Hematopoietic multipotent progenitor cell (in vitro differentiated cells): ENCODE data around the gene B3GAT1. TPM values are rescaled to one million over a fixed set of nuclear protein-coding genes. Genes with fewer than 3 reads are reported as not detected.

Source experiments
- DNase-seq, 3 donors: peaks; one replicate each; pipeline ENCODE4 v3.0.0-alpha.2; 2011 to 2015; ENCODE audit warnings: low read depth in 2 of 3, low spot score in 2 of 3
- total RNA-seq: library from RNA; depleted of rRNA; stranded (reverse); fragments of >200 nt; gene quantifications from one replicate; pipeline ENCODE4 v1.2.3, GENCODE V29; 2012

Gene B3GAT1
- total RNA-seq, 1 donor = under 0.01 TPM

- DNase-seq = no peak
Measured at GRCh38 chr11:134442246-134442645, 30.2 kb upstream of the B3GAT1 start.

GRCh38 chr11:134441706-134442105 lies 29.7 kb upstream of the B3GAT1 start:
- DNase-seq = no peak

- no peak for DNase-seq
Measured at GRCh38 chr11:134441281-134441680, 29.2 kb upstream of the B3GAT1 start.

GRCh38 chr11:134440851-134441250 lies 28.8 kb upstream of the B3GAT1 start:
- no peak for DNase-seq

GRCh38 chr11:134438542-134439537 lies 26.8 kb upstream of the B3GAT1 start:
- DNase-seq = no peak

GRCh38 chr11:134437821-134438220 lies 25.8 kb upstream of the B3GAT1 start:
- no peak for DNase-seq

GRCh38 chr11:134436781-134437180 lies 24.7 kb upstream of the B3GAT1 start:
- DNase-seq = no peak

- no peak for DNase-seq
Measured at GRCh38 chr11:134433806-134434205, 21.8 kb upstream of the B3GAT1 start.

- DNase-seq = no peak
Measured at GRCh38 chr11:134433251-134433650, 21.2 kb upstream of the B3GAT1 start.

GRCh38 chr11:134432776-134433175 lies 20.7 kb upstream of the B3GAT1 start:
- DNase-seq = no peak

GRCh38 chr11:134429106-134429505 lies 17.1 kb upstream of the B3GAT1 start:
- DNase-seq = no peak

GRCh38 chr11:134425816-134426536 lies 13.9 kb upstream of the B3GAT1 start:
- no peak for DNase-seq

- DNase-seq = no peak
Measured at GRCh38 chr11:134425413-134425812, 13.4 kb upstream of the B3GAT1 start.

GRCh38 chr11:134423106-134423505 lies 11.1 kb upstream of the B3GAT1 start:
- DNase-seq = no peak

GRCh38 chr11:134417871-134418840 lies 6.1 kb upstream of the B3GAT1 start:
- DNase-seq = no peak

GRCh38 chr11:134416726-134417125 lies 4.7 kb upstream of the B3GAT1 start:
- DNase-seq = no peak

- no peak for DNase-seq
Measured at GRCh38 chr11:134414766-134415765, 3.0 kb upstream of the B3GAT1 start.

GRCh38 chr11:134413826-134414731 lies 2.0 kb upstream of the B3GAT1 start:
- DNase-seq = no peak
